Upper lobe of right lung (tissue), 1 donor: ENCODE measurements around the gene SBF1. TPM values are rescaled to one million over a fixed set of nuclear protein-coding genes. Genes with fewer than 3 reads are reported as not detected.

Experiments used
- ATAC-seq: fragments of 200-7000 bp; cut with Tn5 transposase; one replicate; pipeline ENCODE4 v1.9.1; 2020; ENCODE audit warnings: mild to moderate bottlenecking, moderate library complexity
- DNase-seq: peaks from one replicate; pipeline ENCODE4 v3.0.0-alpha.2; 2020
- H3K27ac ChIP-seq: fragments of 200-600 bp; one replicate; pipeline ENCODE4 v1.8.0; 2022
- H3K27me3 ChIP-seq: fragments of 200-600 bp; one replicate; pipeline ENCODE4 v1.8.0; 2022; ENCODE audit warnings: mild to moderate bottlenecking
- H3K36me3 ChIP-seq: fragments of 200-600 bp; one replicate; pipeline ENCODE4 v1.8.0; 2022
- H3K4me1 ChIP-seq: fragments of 200-600 bp; one replicate; pipeline ENCODE4 v1.8.0; 2022
- H3K4me3 ChIP-seq: fragments of 200-600 bp; one replicate; pipeline ENCODE4 v1.8.0; 2022; ENCODE audit warnings: mild to moderate bottlenecking
- H3K9me3 ChIP-seq: fragments of 200-600 bp; one replicate; pipeline ENCODE4 v1.8.0; 2022
- intact Hi-C: fragments of 100-400 bp; cut with DNase I; formaldehyde crosslinking; loops from one replicate; pipeline ENCODE4 v1.11.0; 2022
- total RNA-seq: library from RNA; stranded (reverse); fragmentation: NEBNext Ultra II Directional; extraction: Animal tissue kit (Norgen Biotek cat#: 25700); gene quantifications from one replicate; pipeline ENCODE4 v1.2.1, GENCODE V29; 2021
- TF ChIP-seq, protein P1 (sequence below): fragments of 200-600 bp; IDR thresholded peaks from one replicate; pipeline ENCODE4 v1.8.0; 2022; ENCODE audit warnings: antibody characterized with exemption
- donor health status: DM: no; HTN: yes; CAD: no; lungs with severe emphysema.

Gene SBF1
- total RNA-seq, 1 donor from 2014 or later: 69.4 TPM

DNA sequence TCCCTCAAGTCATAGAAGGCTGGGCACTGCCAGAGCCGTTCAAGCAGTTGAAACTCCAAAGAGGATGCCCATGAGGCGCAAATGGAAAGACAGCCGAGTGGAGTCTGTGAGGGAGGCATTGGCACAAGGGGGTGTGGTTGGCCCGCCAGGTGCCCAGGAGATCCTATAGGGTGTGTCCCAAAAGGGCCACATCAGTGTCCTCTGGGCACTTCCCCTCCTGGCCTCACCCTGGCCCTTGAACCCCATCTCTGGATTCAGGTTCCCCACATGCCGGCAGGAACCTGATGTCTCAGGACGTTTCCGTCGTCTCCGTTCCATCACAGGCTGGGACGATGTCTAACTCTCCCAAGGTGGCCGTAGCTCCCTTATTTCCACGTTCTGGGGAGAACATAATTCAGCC is 54.3 kb downstream of the SBF1 start:
- ATAC-seq (no peak), DNase-seq (no peak)
- TF ChIP-seq, protein P1, sequence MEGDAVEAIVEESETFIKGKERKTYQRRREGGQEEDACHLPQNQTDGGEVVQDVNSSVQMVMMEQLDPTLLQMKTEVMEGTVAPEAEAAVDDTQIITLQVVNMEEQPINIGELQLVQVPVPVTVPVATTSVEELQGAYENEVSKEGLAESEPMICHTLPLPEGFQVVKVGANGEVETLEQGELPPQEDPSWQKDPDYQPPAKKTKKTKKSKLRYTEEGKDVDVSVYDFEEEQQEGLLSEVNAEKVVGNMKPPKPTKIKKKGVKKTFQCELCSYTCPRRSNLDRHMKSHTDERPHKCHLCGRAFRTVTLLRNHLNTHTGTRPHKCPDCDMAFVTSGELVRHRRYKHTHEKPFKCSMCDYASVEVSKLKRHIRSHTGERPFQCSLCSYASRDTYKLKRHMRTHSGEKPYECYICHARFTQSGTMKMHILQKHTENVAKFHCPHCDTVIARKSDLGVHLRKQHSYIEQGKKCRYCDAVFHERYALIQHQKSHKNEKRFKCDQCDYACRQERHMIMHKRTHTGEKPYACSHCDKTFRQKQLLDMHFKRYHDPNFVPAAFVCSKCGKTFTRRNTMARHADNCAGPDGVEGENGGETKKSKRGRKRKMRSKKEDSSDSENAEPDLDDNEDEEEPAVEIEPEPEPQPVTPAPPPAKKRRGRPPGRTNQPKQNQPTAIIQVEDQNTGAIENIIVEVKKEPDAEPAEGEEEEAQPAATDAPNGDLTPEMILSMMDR: no peak
- H3K36me3 ChIP-seq: peaks cover 96% of the 10 kb centered on the region
- H3K4me1 ChIP-seq: no peaks in the 10 kb centered on the region
- intact Hi-C loops: no loop called here
- H3K27ac ChIP-seq: no peak overlapping the region
- H3K9me3 ChIP-seq: no peaks in the 10 kb centered on the region
- H3K4me3 ChIP-seq: no peak overlapping the region
- H3K27me3 ChIP-seq: no peaks in the 10 kb centered on the region

DNA sequence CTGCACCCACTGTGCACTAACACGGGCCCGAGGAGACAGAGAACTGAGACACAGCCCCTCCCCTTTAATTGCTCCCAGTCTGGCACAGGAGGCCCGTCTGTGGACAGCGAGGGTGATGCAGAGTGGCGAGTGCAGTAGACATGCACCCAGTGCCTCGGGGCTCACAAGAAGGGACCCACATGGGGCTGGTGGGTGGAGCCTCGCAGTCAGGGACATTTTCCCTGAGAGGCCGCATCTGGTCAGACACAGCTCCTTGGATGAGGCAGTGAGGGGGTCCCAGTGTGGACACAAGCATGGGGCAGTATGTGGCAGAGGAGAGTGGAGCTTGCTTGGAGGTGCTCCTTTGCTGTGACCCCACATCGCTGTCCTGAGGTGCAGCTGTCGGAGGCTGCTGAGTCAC is 54.8 kb downstream of the SBF1 start:
- no peak overlapping the region for H3K27ac ChIP-seq
- TF ChIP-seq, protein P1: no peak
- ATAC-seq: no peak
- H3K4me1 ChIP-seq: no peaks in the 10 kb centered on the region
- H3K4me3 ChIP-seq: no peak overlapping the region
- DNase-seq: no peak
- intact Hi-C loops: no loop called here
- no peaks in the 10 kb centered on the region for H3K9me3 ChIP-seq
- H3K36me3 ChIP-seq: peaks cover 98% of the 10 kb centered on the region
- H3K27me3 ChIP-seq: no peaks in the 10 kb centered on the region

DNA sequence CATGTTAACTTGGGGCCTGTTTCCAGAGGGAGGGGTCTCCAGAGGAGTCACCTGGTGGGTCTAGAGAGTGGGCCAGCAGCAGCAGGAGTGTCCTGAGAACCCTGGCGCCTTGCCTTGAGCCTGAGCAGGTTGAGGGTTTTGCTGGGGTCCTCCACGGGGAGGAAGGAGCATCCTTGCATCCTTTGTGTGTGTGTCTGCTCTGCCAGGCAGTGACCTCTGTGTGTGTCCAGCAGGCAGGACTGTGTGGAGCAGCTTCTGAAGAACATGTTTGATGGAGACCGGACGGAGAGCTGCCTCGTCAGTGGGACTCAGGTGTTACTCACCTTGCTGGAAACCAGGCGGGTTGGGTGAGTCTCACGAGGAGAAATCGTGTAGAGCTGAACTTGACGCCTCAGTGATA is 55.7 kb downstream of the SBF1 start:
- intact Hi-C loops: no loop called here
- no peak for ATAC-seq
- TF ChIP-seq, protein P1: no peak
- Histone ChIP-seq H3K4me3 (no peak overlapping the region), H3K4me1 (no peaks in the 10 kb centered on the region), H3K27ac (no peak overlapping the region), H3K36me3 (peaks cover 99% of the 10 kb centered on the region), H3K9me3 (no peaks in the 10 kb centered on the region), H3K27me3 (no peaks in the 10 kb centered on the region)
- DNase-seq: no peak

DNA sequence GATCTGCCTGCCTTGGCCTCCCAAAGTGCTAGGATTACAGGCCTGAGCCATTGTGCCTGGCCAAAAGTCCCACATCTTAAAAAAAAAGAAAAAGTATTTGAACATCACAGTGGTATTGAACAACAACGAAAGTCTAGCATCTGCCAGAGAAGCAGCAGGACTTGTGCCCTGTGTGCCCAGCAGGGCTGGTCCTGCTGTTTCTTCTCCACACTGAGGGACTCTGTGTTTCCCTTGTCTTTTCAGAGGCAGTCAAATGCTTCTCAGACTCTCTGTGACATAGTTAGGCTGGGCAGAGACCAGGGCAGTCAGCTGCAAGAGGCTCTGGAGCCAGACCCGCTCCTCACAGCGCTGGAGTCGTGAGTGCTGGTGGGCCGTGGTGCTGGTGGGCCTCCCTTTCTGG is 56.2 kb downstream of the SBF1 start:
- TF ChIP-seq, protein P1: no peak
- H3K4me3 ChIP-seq: no peak overlapping the region
- intact Hi-C loops: no loop called here
- H3K27ac ChIP-seq: no peak overlapping the region
- DNase-seq: no peak
- no peaks in the 10 kb centered on the region for H3K9me3 ChIP-seq
- H3K36me3 ChIP-seq: peaks cover 99% of the 10 kb centered on the region
- H3K4me1 ChIP-seq: no peaks in the 10 kb centered on the region
- ATAC-seq: no peak
- no peaks in the 10 kb centered on the region for H3K27me3 ChIP-seq

DNA sequence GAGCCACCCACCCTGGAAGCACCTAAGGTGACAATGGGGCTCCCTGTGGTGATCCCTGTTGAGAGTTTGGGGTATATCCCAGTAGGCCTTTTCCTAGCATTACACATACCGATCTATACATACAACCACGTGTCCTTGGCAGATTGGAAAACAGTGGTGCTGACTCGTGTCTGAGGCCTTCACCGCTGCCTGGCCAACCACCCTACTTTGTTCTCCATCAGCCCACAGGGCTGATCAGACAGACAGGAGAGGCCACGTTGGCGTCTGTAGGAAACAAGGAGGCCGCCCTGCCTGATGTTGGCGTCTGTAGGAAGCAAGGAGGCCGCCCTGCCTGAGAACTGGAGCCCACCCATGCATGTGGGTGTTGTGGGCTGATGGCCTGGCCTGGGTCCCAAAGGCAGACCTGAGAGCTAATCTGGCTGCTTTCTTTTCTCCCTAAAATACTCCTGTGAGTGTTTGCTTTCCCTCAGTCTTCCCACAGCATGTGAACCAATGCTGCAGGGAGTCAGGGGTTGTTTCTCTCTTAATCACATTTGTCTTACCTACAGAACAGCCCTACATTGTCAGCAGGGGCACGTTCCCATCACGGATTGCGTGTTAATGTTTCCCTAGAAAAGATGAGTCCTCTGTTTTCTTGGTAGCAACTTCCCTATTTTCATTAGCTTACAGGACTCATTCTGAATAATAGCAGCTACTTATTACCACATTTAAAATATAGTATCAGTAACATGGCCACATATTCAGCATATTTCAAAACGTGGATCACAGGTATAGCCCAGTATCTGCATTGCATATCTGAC is 57.2 kb downstream of the SBF1 start:
- no peaks in the 10 kb centered on the region for H3K9me3 ChIP-seq
- H3K27me3 ChIP-seq: no peaks in the 10 kb centered on the region
- intact Hi-C loops: no loop called here
- no peak overlapping the region for H3K27ac ChIP-seq
- H3K36me3 ChIP-seq: peaks cover 94% of the 10 kb centered on the region
- H3K4me3 ChIP-seq: no peak overlapping the region
- TF ChIP-seq, protein P1: no peak
- no peaks in the 10 kb centered on the region for H3K4me1 ChIP-seq
- no peak for ATAC-seq
- no peak for DNase-seq
